HG02610 (cell line): ENCODE results near the gene GCNT1.
"Not testable (repeated sequence)": the region's sequence is repeated elsewhere in the genome, so short reads cannot be mapped to it uniquely, and the experiment has no call there.

Experiments used
- ATAC-seq: cut with Tn5 transposase; IDR thresholded peaks from one replicate; pipeline ENCODE4 v1.9.1; 2021; ENCODE audit warnings: mild to moderate bottlenecking, moderate library complexity; ENCODE audit not compliant: unreplicated experiment

Gene GCNT1

DNA sequence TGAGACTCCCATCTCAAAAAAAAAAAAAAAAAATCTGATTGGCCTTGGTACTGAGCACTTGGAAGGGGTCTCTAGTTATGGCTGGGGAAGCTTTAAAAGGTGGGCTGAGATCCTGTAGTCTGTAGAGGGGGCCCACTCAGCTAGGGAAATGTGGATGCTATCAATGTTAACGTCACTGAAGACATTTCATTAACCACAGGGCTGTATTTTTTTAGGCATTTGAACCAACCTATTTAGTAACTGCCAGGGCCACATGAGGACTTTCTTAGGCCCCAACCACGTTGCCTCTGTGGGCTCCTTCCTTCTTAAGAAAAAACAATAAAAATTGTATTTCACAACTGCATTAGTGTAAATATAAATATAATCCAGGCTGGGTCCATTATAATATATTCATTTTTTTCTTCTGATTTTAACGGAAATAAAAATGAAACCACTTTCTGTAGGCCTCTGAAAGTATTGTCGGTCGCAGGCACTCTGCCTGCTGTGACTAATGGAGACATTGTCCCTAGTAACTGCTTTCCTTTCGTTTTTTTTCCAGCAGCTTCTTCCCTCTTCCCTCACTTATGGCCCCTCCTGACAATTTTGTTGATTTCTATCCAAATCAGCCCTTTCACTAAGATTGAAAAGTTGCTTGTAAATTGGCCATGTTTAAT lies 71.6 kb downstream of the GCNT1 start:
- no peak for ATAC-seq

DNA sequence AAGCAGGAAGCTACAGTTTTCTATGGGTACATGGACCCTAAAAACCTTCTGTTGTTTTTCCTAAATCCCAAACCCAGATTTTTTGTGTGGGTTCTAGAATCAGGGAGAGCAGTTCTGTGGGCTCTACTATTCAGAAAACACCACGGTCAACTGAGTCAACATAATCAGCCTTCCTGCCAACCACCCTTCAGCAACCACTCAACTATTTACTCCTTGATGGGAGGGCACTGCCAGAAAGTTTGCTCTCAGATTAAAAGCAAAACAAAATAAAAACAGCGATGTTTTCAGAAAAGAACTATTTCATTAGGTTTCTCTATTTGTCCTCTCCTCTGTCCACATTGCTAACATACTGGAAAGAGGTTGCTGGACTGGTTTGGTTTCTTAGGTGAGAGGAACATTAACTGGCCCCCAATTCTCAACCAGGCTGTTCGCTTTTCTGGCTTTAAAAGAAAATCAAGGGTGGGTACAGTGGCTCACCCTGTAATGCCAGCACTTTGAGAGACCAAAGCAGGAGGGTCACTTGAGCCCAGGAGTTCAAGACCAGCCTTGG lies 72.3 kb downstream of the GCNT1 start:
- no peak for ATAC-seq

DNA sequence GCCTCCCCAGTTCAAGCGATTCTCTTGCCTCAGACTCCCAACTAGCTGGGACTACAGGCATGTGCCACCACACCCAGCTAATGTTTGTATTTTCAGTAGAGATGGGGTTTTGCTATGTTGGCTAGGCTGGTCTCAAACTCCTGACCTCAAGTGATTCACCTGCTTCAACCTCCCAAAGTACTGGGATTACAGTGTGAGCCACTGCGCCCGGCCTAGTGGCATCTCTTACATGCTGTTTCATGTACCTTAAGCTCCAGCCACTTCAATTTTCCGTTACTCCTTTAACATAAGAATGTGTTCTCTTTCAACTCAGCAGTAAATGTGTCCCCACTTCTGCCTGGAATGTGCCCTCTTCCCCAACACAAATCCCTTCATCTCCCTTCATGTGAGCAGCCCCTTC lies 73.9 kb downstream of the GCNT1 start:
- not testable (repeated sequence) for ATAC-seq

DNA sequence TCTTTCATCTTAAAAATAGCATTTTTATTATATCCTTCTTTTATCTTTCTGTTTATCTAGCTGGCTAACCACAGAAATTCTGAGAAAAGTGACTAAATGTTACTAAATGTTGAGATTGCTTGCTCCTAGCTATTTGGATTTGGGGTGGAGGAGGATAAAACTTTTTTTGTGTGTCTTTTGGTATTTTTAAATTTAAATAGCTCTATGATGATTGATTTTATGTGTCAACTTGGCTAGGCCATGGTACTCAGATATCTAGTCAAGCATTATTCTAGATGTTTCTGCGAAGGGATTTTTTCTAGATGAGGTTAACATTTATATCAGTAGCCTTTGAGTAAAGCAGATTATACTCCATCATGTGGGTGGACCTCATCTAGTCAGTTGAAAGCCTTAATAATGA lies 75.0 kb downstream of the GCNT1 start:
- no peak for ATAC-seq

DNA sequence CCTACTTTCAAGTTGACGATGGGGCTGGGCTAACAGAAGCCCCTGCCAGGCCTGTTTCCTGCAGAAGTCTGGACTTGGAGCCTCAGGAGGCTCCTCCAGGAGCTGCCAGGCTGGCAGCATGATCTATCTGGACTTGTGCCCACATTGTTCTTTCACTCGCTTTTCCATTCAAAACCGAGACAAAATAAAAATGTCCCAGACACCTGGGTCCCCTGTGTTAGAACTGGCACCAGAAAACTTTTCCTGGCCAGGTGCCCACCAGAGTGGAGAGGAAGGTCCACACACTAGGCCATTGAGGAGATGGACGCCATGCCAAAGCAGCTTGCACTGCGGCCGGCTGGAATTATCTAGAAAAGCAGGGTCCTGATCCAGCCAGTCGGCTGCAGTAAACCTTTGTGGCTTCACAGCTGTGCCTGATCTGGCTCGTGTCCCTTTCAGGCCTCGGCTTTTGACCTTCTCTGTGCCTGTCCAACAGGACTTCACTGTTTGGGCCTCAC lies 78.2 kb downstream of the GCNT1 start:
- ATAC-seq: no peak

DNA sequence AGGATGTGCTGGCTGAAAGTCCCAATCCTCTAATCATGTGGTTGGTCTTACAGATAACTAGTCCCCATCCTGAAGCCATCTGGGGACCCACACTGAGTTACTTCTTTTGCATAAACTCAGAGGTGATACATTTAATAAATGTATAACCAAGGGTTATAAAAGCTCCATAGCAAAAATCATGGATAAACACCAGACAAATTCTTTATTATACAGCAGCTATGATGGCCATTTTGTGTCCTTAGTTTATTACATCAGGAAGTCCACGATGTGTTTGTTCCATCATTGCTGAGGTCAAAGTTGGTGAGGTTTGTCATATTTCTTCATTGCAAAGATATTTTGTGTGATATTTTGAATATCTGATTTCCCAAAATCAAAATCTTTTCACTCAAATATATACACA lies 80.2 kb downstream of the GCNT1 start:
- ATAC-seq: no peak

DNA sequence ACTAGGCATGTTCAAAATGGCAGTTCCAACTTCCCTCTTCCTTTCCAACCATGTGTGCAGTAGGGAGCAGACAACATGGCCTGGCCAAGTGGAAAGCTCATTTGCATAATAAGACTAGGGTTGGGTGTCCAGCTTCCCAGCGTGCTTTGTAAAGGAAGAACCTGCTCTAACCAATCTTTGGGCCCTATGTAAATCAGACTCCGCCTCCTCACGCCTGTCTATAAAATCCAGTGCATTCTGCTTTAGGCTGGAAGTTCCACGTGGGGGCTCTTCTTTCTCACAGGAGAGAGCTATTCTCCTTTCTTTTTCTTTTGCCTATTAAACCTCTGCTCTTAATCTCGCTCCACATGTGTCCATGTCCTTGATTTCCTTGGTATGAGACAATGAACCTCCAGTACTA lies 83.4 kb downstream of the GCNT1 start:
- ATAC-seq: no peak

DNA sequence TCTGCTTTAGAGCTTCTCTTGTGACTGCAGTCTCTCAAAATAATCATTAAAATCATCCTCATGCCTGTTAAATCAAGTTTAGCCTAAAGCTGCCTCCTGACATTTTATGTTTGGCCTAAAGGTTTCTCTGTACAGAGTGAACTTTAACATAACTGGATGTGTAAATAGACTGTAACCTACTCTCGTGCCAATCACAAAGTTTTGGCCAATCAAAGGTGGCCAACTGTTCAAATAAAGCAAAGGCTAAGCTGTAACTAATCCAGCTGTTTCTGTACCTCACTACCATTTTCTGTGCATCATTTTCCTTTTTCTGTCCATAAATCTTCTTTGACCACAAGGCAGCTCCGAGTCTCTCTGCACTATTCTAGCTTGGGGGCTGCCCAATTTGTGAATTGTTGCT lies 86.2 kb downstream of the GCNT1 start:
- ATAC-seq: no peak

DNA sequence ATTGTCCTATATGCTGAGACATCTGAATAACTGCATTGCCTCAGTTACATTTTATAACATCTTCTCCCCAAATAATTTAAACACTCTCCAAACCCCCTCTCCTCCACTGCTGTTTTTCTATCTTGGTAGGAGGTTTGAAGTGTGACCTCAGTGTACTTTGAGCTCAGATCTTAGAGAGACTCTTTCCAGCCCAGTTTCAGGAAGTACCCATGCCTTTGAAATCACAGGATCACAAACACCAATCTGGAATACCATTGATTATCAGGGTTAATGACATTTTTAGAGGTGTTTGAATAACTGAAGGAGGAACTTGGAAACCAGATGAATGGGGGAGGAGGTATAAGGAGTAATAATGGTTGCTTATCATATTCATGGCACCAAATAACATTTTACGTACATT lies 93.2 kb downstream of the GCNT1 start:
- ATAC-seq: no peak

DNA sequence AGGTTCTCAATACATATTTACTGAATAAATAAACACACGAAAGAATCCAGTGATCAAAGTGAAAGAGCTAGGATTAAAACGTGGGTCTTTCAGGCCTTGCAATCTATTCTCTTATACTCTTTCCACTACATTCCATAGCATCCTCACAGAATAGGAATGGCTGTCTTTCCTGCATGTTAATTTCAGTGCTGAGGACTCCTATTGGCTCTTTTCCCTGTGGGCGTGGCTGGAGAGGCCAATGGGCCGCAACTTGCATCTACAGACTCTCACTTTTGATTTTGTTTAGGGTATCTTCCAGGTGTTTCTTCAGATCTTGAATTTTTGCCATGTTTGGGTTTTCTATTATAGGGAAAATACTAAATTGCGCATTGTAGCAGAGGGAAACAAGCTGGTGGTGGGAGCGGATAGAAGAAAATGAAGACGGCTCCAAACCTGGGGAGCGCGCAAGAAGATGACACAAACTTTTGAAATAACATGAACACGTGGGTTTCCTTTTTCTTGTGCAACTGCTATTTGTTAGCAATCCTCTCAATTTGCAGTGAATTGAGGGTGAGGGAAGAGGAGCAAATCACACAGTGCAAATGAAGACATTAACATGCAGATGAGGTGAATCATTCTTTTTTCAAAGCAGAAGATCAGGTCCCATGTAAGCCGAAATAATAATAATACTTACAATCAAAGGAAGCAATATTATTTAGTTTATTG lies 93.9 kb downstream of the GCNT1 start:
- no peak for ATAC-seq

DNA sequence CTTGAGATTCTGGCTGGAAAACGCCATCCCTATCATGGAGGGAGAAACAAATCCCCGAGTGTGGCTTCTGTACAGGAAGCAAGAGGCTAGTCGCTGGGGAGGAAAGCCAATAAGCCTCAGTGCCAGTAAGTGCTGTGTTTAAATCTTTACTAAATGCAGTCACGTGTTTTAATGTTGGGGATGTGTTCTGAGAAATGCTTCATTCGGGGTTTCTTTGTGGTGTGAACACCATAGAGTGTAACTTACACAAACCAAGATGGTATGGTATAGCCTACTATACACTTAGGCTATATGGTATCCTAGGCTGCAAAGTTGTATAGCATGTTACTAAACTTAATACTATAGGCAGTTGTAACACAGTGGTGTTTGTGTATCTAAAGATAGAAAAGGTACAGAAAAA lies 94.7 kb downstream of the GCNT1 start:
- no peak for ATAC-seq
